WTC11 (cell line): ENCODE results near the gene DOCK8. TPM values are rescaled to one million over a fixed set of nuclear protein-coding genes. Genes with fewer than 3 reads are reported as not detected.

ENCODE experiments used
- ATAC-seq: fragments of 200-7000 bp; cut with Tn5 transposase; 2 replicates; pipeline ENCODE4 v1.10.0; 2021; ENCODE audit warnings: mild to moderate bottlenecking, moderate library complexity
- CTCF ChIA-PET: fragments of 300-600 bp; sonication (Branson Sonifier 250); formaldehyde crosslinking; loops from one replicate; lab custom pipeline; 2021; ENCODE audit warnings: antibody characterized with exemption; lab: Charles Lee
- POLR2A ChIA-PET: fragments of 350-600 bp; sonication (Branson Sonifier 250); formaldehyde crosslinking; loops from one replicate; lab custom pipeline; 2021; ENCODE audit warnings: antibody characterized with exemption; lab: Charles Lee
- DNase-seq: peaks from one replicate; pipeline ENCODE4 v3.0.0; 2021; ENCODE audit warnings: low spot score
- H3K27ac Mint-ChIP-seq: 2 replicates; pipeline ENCODE4 v1.8.0; 2021; ENCODE audit warnings: mixed read lengths
- H3K27me3 Mint-ChIP-seq: 2 replicates; pipeline ENCODE4 v1.8.0; 2021; ENCODE audit warnings: low read depth, mild to moderate bottlenecking, moderate library complexity, mixed read lengths
- H3K36me3 Mint-ChIP-seq: 2 replicates; pipeline ENCODE4 v1.8.0; 2021; ENCODE audit warnings: mixed read lengths
- H3K4me1 Mint-ChIP-seq: 2 replicates; pipeline ENCODE4 v1.8.0; 2022; ENCODE audit warnings: mixed read lengths
- H3K4me3 Mint-ChIP-seq: 2 replicates; pipeline ENCODE4 v1.8.0; 2021; ENCODE audit warnings: mild to moderate bottlenecking, moderate library complexity, mixed read lengths
- H3K9me3 Mint-ChIP-seq: 2 replicates; pipeline ENCODE4 v1.8.0; 2021; ENCODE audit warnings: mixed read lengths
- ATF2 ChIP-seq: sonication (generic); formaldehyde crosslinking; IDR thresholded peaks from 2 replicates; pipeline ENCODE4 v1.8.1; 2022; ENCODE audit warnings: low read depth, missing genetic modification reagents, borderline replicate concordance
- CBFB ChIP-seq: sonication (generic); formaldehyde crosslinking; IDR thresholded peaks from 2 replicates; pipeline ENCODE4 v1.8.1; 2022; ENCODE audit warnings: mild to moderate bottlenecking, low read depth, missing genetic modification reagents
- CDX4 ChIP-seq: fragments of 250-450 bp; sonication (Bioruptor Pico); IDR thresholded peaks from 2 replicates; pipeline ENCODE4 v1.9.0; 2021; ENCODE audit warnings: moderate library complexity, mild to moderate bottlenecking, inconsistent platforms, borderline replicate concordance
- E2F4 ChIP-seq: sonication (generic); formaldehyde crosslinking; IDR thresholded peaks from 2 replicates; pipeline ENCODE4 v1.8.1; 2022; ENCODE audit warnings: low read depth, mild to moderate bottlenecking, moderate library complexity, missing genetic modification reagents, borderline replicate concordance
- ETV6 ChIP-seq: sonication (generic); formaldehyde crosslinking; IDR thresholded peaks from 2 replicates; pipeline ENCODE4 v1.8.1; 2022; ENCODE audit warnings: mild to moderate bottlenecking, missing genetic modification reagents
- HMGXB4 ChIP-seq: sonication (generic); formaldehyde crosslinking; IDR thresholded peaks from 2 replicates; pipeline ENCODE4 v1.8.1; 2023; ENCODE audit warnings: mild to moderate bottlenecking, moderate library complexity, missing genetic modification reagents
- KAT7 ChIP-seq: sonication (generic); formaldehyde crosslinking; IDR thresholded peaks from 2 replicates; pipeline ENCODE4 v1.8.1; 2023; ENCODE audit warnings: missing genetic modification reagents, mild to moderate bottlenecking, borderline replicate concordance
- MXD4 ChIP-seq: fragments of 250-450 bp; sonication (Bioruptor Pico); IDR thresholded peaks from 2 replicates; pipeline ENCODE4 v1.8.0; 2021; ENCODE audit warnings: mild to moderate bottlenecking, moderate library complexity, borderline replicate concordance
- MYBL2 ChIP-seq: sonication (generic); formaldehyde crosslinking; IDR thresholded peaks from 2 replicates; pipeline ENCODE4 v1.8.1; 2023; ENCODE audit warnings: mild to moderate bottlenecking, moderate library complexity, missing genetic modification reagents
- NFATC4 ChIP-seq: fragments of 250-450 bp; sonication (Bioruptor Pico); IDR thresholded peaks from 2 replicates; pipeline ENCODE4 v1.9.0; 2021; ENCODE audit warnings: mild to moderate bottlenecking
- NFE2L1 ChIP-seq: sonication (generic); formaldehyde crosslinking; IDR thresholded peaks from 2 replicates; pipeline ENCODE4 v1.8.1; 2023; ENCODE audit warnings: missing genetic modification reagents
- NR2C2 ChIP-seq: sonication (generic); formaldehyde crosslinking; IDR thresholded peaks from 2 replicates; pipeline ENCODE4 v1.8.0; 2022; ENCODE audit warnings: mild to moderate bottlenecking, missing genetic modification reagents
- RORB ChIP-seq: fragments of 250-450 bp; sonication (Bioruptor Pico); IDR thresholded peaks from 2 replicates; pipeline ENCODE4 v1.9.0; 2021; ENCODE audit warnings: mild to moderate bottlenecking
- SMAD4 ChIP-seq: sonication (generic); formaldehyde crosslinking; IDR thresholded peaks from 2 replicates; pipeline ENCODE4 v1.8.0; 2022; ENCODE audit warnings: mild to moderate bottlenecking, missing genetic modification reagents
- SP1 ChIP-seq: sonication (generic); formaldehyde crosslinking; conservative IDR thresholded peaks from 2 replicates; pipeline ENCODE4 v1.8.1; 2022; ENCODE audit warnings: missing genetic modification reagents
- ZNF121 ChIP-seq: sonication (generic); formaldehyde crosslinking; IDR thresholded peaks from 2 replicates; pipeline ENCODE4 v1.8.0; 2023; ENCODE audit warnings: missing genetic modification reagents
- ZNF219 ChIP-seq: sonication (generic); formaldehyde crosslinking; IDR thresholded peaks from 2 replicates; pipeline ENCODE4 v1.8.0; 2023; ENCODE audit warnings: missing genetic modification reagents, mild to moderate bottlenecking, borderline replicate concordance
- ZNF281 ChIP-seq: sonication (generic); formaldehyde crosslinking; IDR thresholded peaks from 2 replicates; pipeline ENCODE4 v1.8.0; 2023; ENCODE audit warnings: mild to moderate bottlenecking, missing genetic modification reagents
- ZNF317 ChIP-seq: sonication (generic); formaldehyde crosslinking; IDR thresholded peaks from 2 replicates; pipeline ENCODE4 v1.8.1; 2023; ENCODE audit warnings: low read depth, mild to moderate bottlenecking, moderate library complexity, missing genetic modification reagents, borderline replicate concordance
- ZNF425 ChIP-seq: fragments of 250-450 bp; sonication (Bioruptor Pico); conservative IDR thresholded peaks from 2 replicates; pipeline ENCODE4 v1.9.0; 2021; ENCODE audit warnings: mild to moderate bottlenecking
- ZNF512 ChIP-seq: sonication (generic); formaldehyde crosslinking; IDR thresholded peaks from 2 replicates; pipeline ENCODE4 v1.8.1; 2022; ENCODE audit warnings: missing genetic modification reagents, borderline replicate concordance
- ZSCAN18 ChIP-seq: fragments of 250-450 bp; sonication (Bioruptor Pico); IDR thresholded peaks from 2 replicates; pipeline ENCODE4 v2.1.2; 2022; ENCODE audit warnings: mild to moderate bottlenecking, moderate library complexity
- total RNA-seq: library from RNA; stranded (reverse); gene quantifications from 3 replicates; pipeline ENCODE4 v1.2.3, GENCODE V29; 2021

DOCK8 gene
- total RNA-seq, 1 experiment from 2014 or later: 3.2 TPM

- TF ChIP-seq ZNF281 (no peak), CDX4 (CRISPR knock-in tag) (no peak), MXD4 (no peak), ZNF512 (CRISPR knock-in tag) (no peak), SP1 (CRISPR knock-in tag) (no peak), SMAD4 (CRISPR knock-in tag) (no peak), HMGXB4 (no peak), MYBL2 (CRISPR knock-in tag) (no peak), NFATC4 (CRISPR knock-in tag) (no peak), ZNF121 (CRISPR knock-in tag) (no peak), ZNF425 (CRISPR knock-in tag) (no peak)
Measured at GRCh38 chr9:253539-253938, 38.9 kb downstream of the DOCK8 start (continued).

GRCh38 chr9:254516-254915, 39.9 kb downstream of the DOCK8 start:
- Mint-ChIP-seq H3K36me3 (no peaks in the 10 kb centered on the region), H3K4me1 (peaks cover 19% of the 10 kb centered on the region), H3K9me3 (0 out of 2 replicates have a peak, but pooled peaks cover 3% of the 10 kb centered on the region), H3K27ac (no peak overlapping the region), H3K4me3 (no peak overlapping the region), H3K27me3 (no peaks in the 10 kb centered on the region)
- ATAC-seq (no peak), DNase-seq (no peak)
- ChIA-PET POLR2A (no interaction called here), CTCF (no interaction called here)
- TF ChIP-seq NFATC4 (CRISPR knock-in tag) (no peak), NR2C2 (CRISPR knock-in tag) (no peak), ZNF219 (no peak), KAT7 (no peak), ETV6 (CRISPR knock-in tag) (no peak), RORB (no peak)

GRCh38 chr9:257957-258356, 43.3 kb downstream of the DOCK8 start:
- H3K9me3 Mint-ChIP-seq: 0 out of 2 replicates have a peak, but pooled peaks cover 3% of the 10 kb centered on the region
- DNase-seq: no peak
- CTCF ChIA-PET: no interaction called here
- no peak for ATAC-seq
- no peak overlapping the region for H3K4me3 Mint-ChIP-seq
- no peak overlapping the region for H3K27ac Mint-ChIP-seq
- H3K4me1 Mint-ChIP-seq: peaks cover 19% of the 10 kb centered on the region
- no peaks in the 10 kb centered on the region for H3K27me3 Mint-ChIP-seq
- POLR2A ChIA-PET: interaction anchor here (0.6 kb wide), 1 partner anchor 16 kb away, joined by 5 read pairs; no protein-coding TSS in a partner anchor
- no peaks in the 10 kb centered on the region for H3K36me3 Mint-ChIP-seq
- no peak for TF ChIP-seq ATF2 (CRISPR knock-in tag)
- TF ChIP-seq ZSCAN18 (CRISPR knock-in tag): no peak
- TF ChIP-seq ETV6 (CRISPR knock-in tag): no peak
- TF ChIP-seq NFE2L1 (CRISPR knock-in tag): no peak
- no peak for TF ChIP-seq ZNF317 (CRISPR knock-in tag)
- TF ChIP-seq E2F4 (CRISPR knock-in tag): no peak
- TF ChIP-seq CBFB (CRISPR knock-in tag): no peak
